Nephron progenitor cell (in vitro differentiated cells): Measurements from ENCODE around the gene SPATA18.
A peak's percentile ranks its signal among the peaks of the same experiment; 100 is the strongest.

Source experiments
- DNase-seq: peaks from one replicate; pipeline ENCODE4 v3.0.0; 2021
- H3K27ac Mint-ChIP-seq: 2 replicates; pipeline ENCODE4 v1.8.0; 2021; ENCODE audit warnings: mild to moderate bottlenecking, moderate library complexity, mixed read lengths
- H3K27me3 Mint-ChIP-seq: 2 replicates; pipeline ENCODE4 v1.8.0; 2021; ENCODE audit warnings: mild to moderate bottlenecking, low read depth, mixed read lengths; ENCODE audit not compliant: poor library complexity
- H3K36me3 Mint-ChIP-seq: 2 replicates; pipeline ENCODE4 v1.8.0; 2021; ENCODE audit warnings: low read depth, mixed read lengths
- H3K4me1 Mint-ChIP-seq: 2 replicates; pipeline ENCODE4 v1.8.0; 2021; ENCODE audit warnings: mixed read lengths
- H3K4me3 Mint-ChIP-seq: 2 replicates; pipeline ENCODE4 v1.8.0; 2021; ENCODE audit warnings: mild to moderate bottlenecking, moderate library complexity, mixed read lengths
- H3K9me3 Mint-ChIP-seq: 2 replicates; pipeline ENCODE4 v1.8.0; 2021; ENCODE audit warnings: mild to moderate bottlenecking, moderate library complexity, mixed read lengths
- CTCF ChIP-seq: fragments of 200-600 bp; sonication (generic); IDR thresholded peaks from 2 replicates; pipeline ENCODE4 v1.5.0; 2021; ENCODE audit warnings: antibody characterized with exemption

Gene SPATA18

GRCh38 chr4:52107745-52108144 is 56.6 kb downstream of the SPATA18 start:
- TF ChIP-seq CTCF = no peak
- peaks cover 57% of the 10 kb centered on the region for H3K4me1 Mint-ChIP-seq

GRCh38 chr4:52110171-52110570 is 59.1 kb downstream of the SPATA18 start:
- no peak overlapping the region for H3K4me3 Mint-ChIP-seq
- no peaks in the 10 kb centered on the region for H3K27me3 Mint-ChIP-seq
- peaks cover 46% of the 10 kb centered on the region for H3K4me1 Mint-ChIP-seq
- no peak overlapping the region for H3K27ac Mint-ChIP-seq
- DNase-seq = no peak
- no peaks in the 10 kb centered on the region for H3K36me3 Mint-ChIP-seq
- peaks cover 8% of the 10 kb centered on the region for H3K9me3 Mint-ChIP-seq
- TF ChIP-seq CTCF = no peak

More at GRCh38 chr4:52107745-52108144, 56.6 kb downstream of the SPATA18 start:
- peaks cover 8% of the 10 kb centered on the region for H3K9me3 Mint-ChIP-seq
- no peaks in the 10 kb centered on the region for H3K36me3 Mint-ChIP-seq
- H3K27me3 Mint-ChIP-seq = no peaks in the 10 kb centered on the region
- H3K27ac Mint-ChIP-seq = no peak overlapping the region
- peak overlapping the region; percentile 31 for H3K4me3 Mint-ChIP-seq
- no peak for DNase-seq

GRCh38 chr4:52111995-52112394 is 60.9 kb downstream of the SPATA18 start:
- Mint-ChIP-seq H3K36me3 (no peaks in the 10 kb centered on the region), H3K27me3 (no peaks in the 10 kb centered on the region), H3K27ac (no peak overlapping the region), H3K4me1 (peaks cover 28% of the 10 kb centered on the region), H3K9me3 (peaks cover 8% of the 10 kb centered on the region), H3K4me3 (no peak overlapping the region)
- no peak for TF ChIP-seq CTCF
- DNase-seq = no peak

GRCh38 chr4:52112411-52112810 is 61.3 kb downstream of the SPATA18 start:
- no peak for TF ChIP-seq CTCF
- H3K4me3 Mint-ChIP-seq = no peak overlapping the region
- no peaks in the 10 kb centered on the region for H3K27me3 Mint-ChIP-seq

GRCh38 chr4:52116641-52117040 is 65.5 kb downstream of the SPATA18 start:
- Mint-ChIP-seq H3K27me3 (no peaks in the 10 kb centered on the region), H3K27ac (no peak overlapping the region), H3K9me3 (peaks cover 14% of the 10 kb centered on the region), H3K36me3 (no peaks in the 10 kb centered on the region), H3K4me3 (no peak overlapping the region), H3K4me1 (peaks cover 11% of the 10 kb centered on the region)
- DNase-seq = no peak
- TF ChIP-seq CTCF = no peak

More at GRCh38 chr4:52112411-52112810, 61.3 kb downstream of the SPATA18 start:
- Mint-ChIP-seq H3K4me1 (peaks cover 24% of the 10 kb centered on the region), H3K27ac (no peak overlapping the region), H3K36me3 (no peaks in the 10 kb centered on the region), H3K9me3 (peaks cover 8% of the 10 kb centered on the region)
- DNase-seq = no peak

- DNase-seq = no peak
- no peak for TF ChIP-seq CTCF
- H3K27me3 Mint-ChIP-seq = no peaks in the 10 kb centered on the region
- H3K9me3 Mint-ChIP-seq = peaks cover 21% of the 10 kb centered on the region
- H3K4me3 Mint-ChIP-seq = no peak overlapping the region
- H3K27ac Mint-ChIP-seq = no peak overlapping the region
- H3K4me1 Mint-ChIP-seq = peaks cover 14% of the 10 kb centered on the region
- H3K36me3 Mint-ChIP-seq = no peaks in the 10 kb centered on the region
These were observed 75.1 kb downstream of the SPATA18 start for GRCh38 chr4:52126226-52126625.
